Activated naive CD4-positive, alpha-beta T cell treated with anti-CD3 and anti-CD28 coated beads for 36 hours (primary cell): ENCODE data around the gene ST6GALNAC3. TPM values are rescaled to one million over a fixed set of nuclear protein-coding genes. Genes with fewer than 3 reads are reported as not detected.
"Not testable (repeated sequence)": the region's sequence is repeated elsewhere in the genome, so short reads cannot be mapped to it uniquely, and the experiment has no call there.

Experiments
- CTCF ChIA-PET: fragments of 350-600 bp; sonication (Branson Sonifier 250); formaldehyde crosslinking; loops from one replicate; lab custom pipeline; 2021; ENCODE audit warnings: antibody characterized with exemption; lab: Charles Lee
- DNase-seq: peaks from one replicate; pipeline ENCODE4 v3.0.0-alpha.2; 2020
- H3K27ac Mint-ChIP-seq: one replicate; pipeline ENCODE4 v1.8.0; 2021; ENCODE audit warnings: mild to moderate bottlenecking, mixed read lengths
- H3K27me3 Mint-ChIP-seq: one replicate; pipeline ENCODE4 v1.8.0; 2021; ENCODE audit warnings: low read depth, mixed read lengths
- H3K36me3 Mint-ChIP-seq: one replicate; pipeline ENCODE4 v1.8.0; 2021; ENCODE audit warnings: low read depth, mixed read lengths
- H3K4me1 Mint-ChIP-seq: one replicate; pipeline ENCODE4 v1.8.0; 2021; ENCODE audit warnings: low read depth, mixed read lengths
- H3K4me3 Mint-ChIP-seq: one replicate; pipeline ENCODE4 v1.8.0; 2021; ENCODE audit warnings: mild to moderate bottlenecking, moderate library complexity, mixed read lengths
- H3K9me3 Mint-ChIP-seq: one replicate; pipeline ENCODE4 v1.8.0; 2021; ENCODE audit warnings: mixed read lengths
- intact Hi-C: fragments of 100-400 bp; cut with micrococcal nuclease; formaldehyde crosslinking; loops from one replicate; pipeline ENCODE4 v1.15.1; 2023
- total RNA-seq, 2 experiments: library from RNA; stranded (reverse); gene quantifications; one replicate each; pipeline ENCODE4 v1.2.3, GENCODE V29; 2021

ST6GALNAC3 gene
- total RNA-seq, 2 experiments from 2014 or later: 2.5 to 2.8 TPM

GRCh38 chr1:76640092-76640491 lies 565.5 kb downstream of the ST6GALNAC3 start:
- Mint-ChIP-seq H3K36me3 (no peaks in the 10 kb centered on the region), H3K9me3 (peaks cover 3% of the 10 kb centered on the region), H3K27ac (no peak overlapping the region), H3K27me3 (no peaks in the 10 kb centered on the region), H3K4me1 (peaks cover 13% of the 10 kb centered on the region), H3K4me3 (no peak overlapping the region)
- CTCF ChIA-PET: interaction anchor here (0.7 kb wide), 1 partner anchor 534 kb away, joined by 3 read pairs; no protein-coding TSS in a partner anchor
- intact Hi-C loops: no loop called here
- DNase-seq: no peak

- peaks cover 9% of the 10 kb centered on the region for H3K4me1 Mint-ChIP-seq
- no peaks in the 10 kb centered on the region for H3K36me3 Mint-ChIP-seq
- no peak for DNase-seq
- CTCF ChIA-PET: no interaction called here
- peaks cover 3% of the 10 kb centered on the region for H3K9me3 Mint-ChIP-seq
- no peak overlapping the region for H3K27ac Mint-ChIP-seq
- H3K4me3 Mint-ChIP-seq: no peak overlapping the region
- intact Hi-C loops: no loop called here
- no peaks in the 10 kb centered on the region for H3K27me3 Mint-ChIP-seq
Measured at GRCh38 chr1:76640723-76641122, 566.2 kb downstream of the ST6GALNAC3 start.

GRCh38 chr1:76644139-76644538 lies 569.6 kb downstream of the ST6GALNAC3 start:
- H3K36me3 Mint-ChIP-seq: no peaks in the 10 kb centered on the region
- intact Hi-C loops: no loop called here
- CTCF ChIA-PET: no interaction called here
- H3K4me3 Mint-ChIP-seq: no peak overlapping the region
- H3K27me3 Mint-ChIP-seq: peaks cover 2% of the 10 kb centered on the region
- DNase-seq: no peak
- no peaks in the 10 kb centered on the region for H3K4me1 Mint-ChIP-seq
- H3K27ac Mint-ChIP-seq: no peak overlapping the region
- peaks cover 4% of the 10 kb centered on the region for H3K9me3 Mint-ChIP-seq

GRCh38 chr1:76652860-76653259 lies 578.3 kb downstream of the ST6GALNAC3 start:
- CTCF ChIA-PET, H3K4me3 Mint-ChIP-seq: not testable (repeated sequence)

GRCh38 chr1:76657623-76658022 lies 583.1 kb downstream of the ST6GALNAC3 start:
- intact Hi-C loops: no loop called here
- Mint-ChIP-seq H3K27ac (no peak overlapping the region), H3K36me3 (no peaks in the 10 kb centered on the region), H3K27me3 (peaks cover 1% of the 10 kb centered on the region), H3K4me3 (no peak overlapping the region), H3K9me3 (peaks cover 6% of the 10 kb centered on the region), H3K4me1 (no peaks in the 10 kb centered on the region)
- DNase-seq: no peak
- CTCF ChIA-PET: interaction anchor here (1.3 kb wide), 1 partner anchor 503 kb away, joined by 3 read pairs; no protein-coding TSS in a partner anchor

More at GRCh38 chr1:76652860-76653259, 578.3 kb downstream of the ST6GALNAC3 start:
- peaks cover 18% of the 10 kb centered on the region for H3K9me3 Mint-ChIP-seq
- H3K36me3 Mint-ChIP-seq, H3K4me1 Mint-ChIP-seq, H3K27me3 Mint-ChIP-seq, DNase-seq, intact Hi-C loops, H3K27ac Mint-ChIP-seq: not testable (repeated sequence)

GRCh38 chr1:76659171-76659940 lies 584.8 kb downstream of the ST6GALNAC3 start:
- peaks cover 6% of the 10 kb centered on the region for H3K9me3 Mint-ChIP-seq
- CTCF ChIA-PET: no interaction called here

GRCh38 chr1:76661531-76661930 lies 587.0 kb downstream of the ST6GALNAC3 start:
- no peaks in the 10 kb centered on the region for H3K27me3 Mint-ChIP-seq
- no peak overlapping the region for H3K4me3 Mint-ChIP-seq
- DNase-seq: no peak
- H3K27ac Mint-ChIP-seq: no peak overlapping the region
- H3K36me3 Mint-ChIP-seq: no peaks in the 10 kb centered on the region
- H3K9me3 Mint-ChIP-seq: peaks cover 6% of the 10 kb centered on the region
- intact Hi-C loops: no loop called here
- no peaks in the 10 kb centered on the region for H3K4me1 Mint-ChIP-seq
- CTCF ChIA-PET: no interaction called here

More at GRCh38 chr1:76659171-76659940, 584.8 kb downstream of the ST6GALNAC3 start:
- no peak overlapping the region for H3K27ac Mint-ChIP-seq
- intact Hi-C loops: no loop called here
- H3K27me3 Mint-ChIP-seq: peaks cover 1% of the 10 kb centered on the region
- no peak for DNase-seq
- no peak overlapping the region for H3K4me3 Mint-ChIP-seq
- H3K4me1 Mint-ChIP-seq: no peaks in the 10 kb centered on the region
- no peaks in the 10 kb centered on the region for H3K36me3 Mint-ChIP-seq

GRCh38 chr1:76666499-76666898 lies 592.0 kb downstream of the ST6GALNAC3 start:
- H3K9me3 Mint-ChIP-seq: peaks cover 5% of the 10 kb centered on the region
- CTCF ChIA-PET: no interaction called here

GRCh38 chr1:76668046-76668445 lies 593.5 kb downstream of the ST6GALNAC3 start:
- intact Hi-C loops: no loop called here
- no peak for DNase-seq
- Mint-ChIP-seq H3K27ac (no peak overlapping the region), H3K4me1 (peaks cover 7% of the 10 kb centered on the region), H3K4me3 (no peak overlapping the region), H3K36me3 (no peaks in the 10 kb centered on the region), H3K9me3 (peaks cover 5% of the 10 kb centered on the region), H3K27me3 (no peaks in the 10 kb centered on the region)
- CTCF ChIA-PET: interaction anchor here (0.7 kb wide), 1 partner anchor 84 kb away, joined by 3 read pairs; no protein-coding TSS in a partner anchor

More at GRCh38 chr1:76666499-76666898, 592.0 kb downstream of the ST6GALNAC3 start:
- no peak for DNase-seq
- H3K27me3 Mint-ChIP-seq: no peaks in the 10 kb centered on the region
- H3K4me3 Mint-ChIP-seq: no peak overlapping the region
- intact Hi-C loops: no loop called here
- peaks cover 7% of the 10 kb centered on the region for H3K4me1 Mint-ChIP-seq
- H3K36me3 Mint-ChIP-seq: no peaks in the 10 kb centered on the region
- H3K27ac Mint-ChIP-seq: no peak overlapping the region

- Mint-ChIP-seq H3K4me1 (peaks cover 7% of the 10 kb centered on the region), H3K27ac (no peak overlapping the region), H3K27me3 (no peaks in the 10 kb centered on the region), H3K9me3 (peaks cover 5% of the 10 kb centered on the region), H3K4me3 (no peak overlapping the region), H3K36me3 (no peaks in the 10 kb centered on the region)
- intact Hi-C loops: no loop called here
- DNase-seq: no peak
- CTCF ChIA-PET: interaction anchor here (0.6 kb wide), 2 partner anchors 204 to 315 kb away, joined by 5 to 6 read pairs; no protein-coding TSS in a partner anchor
Measured at GRCh38 chr1:76669131-76669530, 594.6 kb downstream of the ST6GALNAC3 start.

- peaks cover 7% of the 10 kb centered on the region for H3K4me1 Mint-ChIP-seq
- intact Hi-C loops: no loop called here
- H3K27ac Mint-ChIP-seq: no peak overlapping the region
- CTCF ChIA-PET: interaction anchor here (0.6 kb wide), 1 partner anchor 205 kb away, joined by 6 read pairs; no protein-coding TSS in a partner anchor
- no peak overlapping the region for H3K4me3 Mint-ChIP-seq
- no peak for DNase-seq
- peaks cover 5% of the 10 kb centered on the region for H3K9me3 Mint-ChIP-seq
- no peaks in the 10 kb centered on the region for H3K36me3 Mint-ChIP-seq
- no peaks in the 10 kb centered on the region for H3K27me3 Mint-ChIP-seq
Measured at GRCh38 chr1:76669624-76670315, 595.2 kb downstream of the ST6GALNAC3 start.

GRCh38 chr1:76674689-76675210 lies 600.2 kb downstream of the ST6GALNAC3 start:
- intact Hi-C loops: no loop called here
- DNase-seq: no peak
- Mint-ChIP-seq H3K27me3 (no peaks in the 10 kb centered on the region), H3K9me3 (peaks cover 5% of the 10 kb centered on the region), H3K36me3 (no peaks in the 10 kb centered on the region), H3K4me1 (peaks cover 6% of the 10 kb centered on the region), H3K27ac (no peak overlapping the region), H3K4me3 (no peak overlapping the region)
- CTCF ChIA-PET: no interaction called here
